A673 (cell line): ENCODE measurements around the gene HLA-F. TPM values are rescaled to one million over a fixed set of nuclear protein-coding genes. Genes with fewer than 3 reads are reported as not detected.
A peak's percentile ranks its signal among the peaks of the same experiment; 100 is the strongest.

ENCODE experiments used
- Bru-seq: library from RNA; stranded (reverse); fragments of 400-500 nt; gene quantifications from one replicate; lab custom pipeline; 2021; lab: Mats Ljungman, UMichigan
- BruChase-seq, 2 experiments: library from RNA; stranded (reverse); fragments of 400-500 nt; gene quantifications; one replicate each; lab custom pipeline; 2021; lab: Mats Ljungman, UMichigan
- BruUV-seq: library from RNA; stranded (reverse); fragments of 400-500 nt; replicated peaks from 2 replicates; lab custom pipeline; 2021; lab: Mats Ljungman, UMichigan
- CTCF ChIA-PET: fragments of 300-600 bp; sonication (Branson Sonifier 250); formaldehyde crosslinking; loops from one replicate; lab custom pipeline; 2022; ENCODE audit warnings: antibody characterized with exemption; lab: Charles Lee
- POLR2A ChIA-PET: fragments of 300-600 bp; sonication (Branson Sonifier 250); formaldehyde crosslinking; loops from one replicate; lab custom pipeline; 2022; ENCODE audit warnings: antibody characterized with exemption; ENCODE audit not compliant: low non-redundant PET; lab: Charles Lee
- DNase-seq: peaks from one replicate; pipeline ENCODE4 v3.0.0-alpha.2; 2015; ENCODE audit warnings: low spot score
- H3K27ac ChIP-seq: fragments of 200-600 bp; sonication (generic); 2 replicates; pipeline ENCODE4 v1.5.1; 2016; ENCODE audit warnings: mixed run types, low read depth, mild to moderate bottlenecking, mixed read lengths, antibody characterized with exemption, low read length; ENCODE audit not compliant: poor library complexity, severe bottlenecking
- H3K27me3 ChIP-seq: fragments of 200-600 bp; sonication (generic); replicated peaks from 2 replicates; pipeline ENCODE4 v1.6.1; 2017; ENCODE audit warnings: mixed run types, low read depth, mild to moderate bottlenecking, mixed read lengths, antibody characterized with exemption, low read length; ENCODE audit not compliant: insufficient read depth, poor library complexity
- H3K36me3 ChIP-seq: fragments of 200-600 bp; sonication (generic); 2 replicates; pipeline ENCODE4 v1.6.1; 2016; ENCODE audit warnings: mixed run types, mild to moderate bottlenecking, mixed read lengths, antibody characterized with exemption, low read length; ENCODE audit not compliant: insufficient read depth, poor library complexity, severe bottlenecking
- H3K4me1 ChIP-seq: fragments of 200-600 bp; sonication (generic); 2 replicates; pipeline ENCODE4 v1.6.1; 2017; ENCODE audit warnings: mixed run types, mild to moderate bottlenecking, mixed read lengths, antibody characterized with exemption, low read length; ENCODE audit not compliant: insufficient read depth, poor library complexity, severe bottlenecking
- H3K4me3 ChIP-seq: fragments of 200-600 bp; sonication (generic); 2 replicates; pipeline ENCODE4 v1.5.1; 2016; ENCODE audit warnings: low read depth, mixed run types, mild to moderate bottlenecking, mixed read lengths, low read length; ENCODE audit not compliant: poor library complexity, severe bottlenecking
- H3K9me3 ChIP-seq: fragments of 200-600 bp; sonication (generic); 2 replicates; pipeline ENCODE4 v1.6.1; 2016; ENCODE audit warnings: mixed run types, low read depth, mild to moderate bottlenecking, mixed read lengths, antibody characterized with exemption, low read length; ENCODE audit not compliant: poor library complexity, severe bottlenecking
- EZH2 ChIP-seq: fragments of 200-600 bp; sonication (generic); IDR thresholded peaks from 2 replicates; pipeline ENCODE4 v1.6.1; 2017; ENCODE audit warnings: borderline replicate concordance, low read depth, mild to moderate bottlenecking, mixed read lengths, antibody characterized with exemption, low read length; ENCODE audit not compliant: poor library complexity, severe bottlenecking
- intact Hi-C: fragments of 100-400 bp; cut with micrococcal nuclease; formaldehyde crosslinking; loops from one replicate; pipeline ENCODE4 v1.10.0; 2022; ENCODE audit not compliant: unreplicated experiment
- long read RNA-seq: library from polyadenylated mRNA; stranded (forward); transcript quantifications from one replicate; pipeline ENCODE4 v2.0.0, GENCODE V29; 2022
- total RNA-seq: library from RNA; stranded (reverse); gene quantifications from 2 replicates; pipeline ENCODE4 v1.2.3, GENCODE V29; 2021
- TF ChIP-seq, protein P1 (sequence below): fragments of 300-800, 200-600 bp; sonication (generic); conservative IDR thresholded peaks from 2 replicates; pipeline ENCODE4 v1.5.1; 2017; ENCODE audit warnings: low read depth, mild to moderate bottlenecking, antibody characterized with exemption, low read length, moderate library complexity, mixed read lengths

HLA-F gene
- total RNA-seq, result 0.68 TPM in 1 of 2 replicates, not detected in the other
- Bru-seq, nascent RNA, result percentile 21 among the genes with signal in this experiment
- not detected for BruChase-seq, experiment 1, labeled RNA remaining after a 2-hour chase
- not detected for BruChase-seq, experiment 2, labeled RNA remaining after a 6-hour chase
- long read RNA-seq, result 0 reads

DNA sequence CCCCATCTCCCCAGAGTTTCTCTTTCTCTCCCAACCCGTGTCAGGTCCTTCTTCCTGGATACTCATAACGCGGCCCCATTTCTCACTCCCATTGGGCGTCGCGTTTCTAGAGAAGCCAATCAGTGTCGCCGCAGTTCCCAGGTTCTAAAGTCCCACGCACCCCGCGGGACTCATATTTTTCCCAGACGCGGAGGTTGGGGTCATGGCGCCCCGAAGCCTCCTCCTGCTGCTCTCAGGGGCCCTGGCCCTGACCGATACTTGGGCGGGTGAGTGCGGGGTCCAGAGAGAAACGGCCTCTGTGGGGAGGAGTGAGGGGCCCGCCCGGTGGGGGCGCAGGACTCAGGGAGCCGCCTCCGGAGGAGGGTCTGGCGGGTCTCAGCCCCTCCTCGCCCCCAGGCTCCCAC is at the start of gene HLA-F:
HLA-F (plus strand) TSS at position 173 of the 404 bp plus-strand sequence; CDS start at position 203, 30 bp downstream.
- DNase-seq, result peak; percentile 83
- no TSS peak for BruUV-seq
- Histone ChIP-seq H3K4me1 (peaks cover 5% of the 10 kb centered on the region), H3K9me3 (no peaks in the 10 kb centered on the region), H3K27me3 (peaks cover 17% of the 10 kb centered on the region), H3K27ac (no peak within 1 kb of the TSS), H3K36me3 (no peaks in the 10 kb centered on the region), H3K4me3 (peak within 1 kb of the TSS; percentile 58)
- POLR2A ChIA-PET, result no interaction called here
- CTCF ChIA-PET, result no interaction called here
- intact Hi-C loops, result no loop called here
- no peak for TF ChIP-seq EZH2
- TF ChIP-seq, protein P1, sequence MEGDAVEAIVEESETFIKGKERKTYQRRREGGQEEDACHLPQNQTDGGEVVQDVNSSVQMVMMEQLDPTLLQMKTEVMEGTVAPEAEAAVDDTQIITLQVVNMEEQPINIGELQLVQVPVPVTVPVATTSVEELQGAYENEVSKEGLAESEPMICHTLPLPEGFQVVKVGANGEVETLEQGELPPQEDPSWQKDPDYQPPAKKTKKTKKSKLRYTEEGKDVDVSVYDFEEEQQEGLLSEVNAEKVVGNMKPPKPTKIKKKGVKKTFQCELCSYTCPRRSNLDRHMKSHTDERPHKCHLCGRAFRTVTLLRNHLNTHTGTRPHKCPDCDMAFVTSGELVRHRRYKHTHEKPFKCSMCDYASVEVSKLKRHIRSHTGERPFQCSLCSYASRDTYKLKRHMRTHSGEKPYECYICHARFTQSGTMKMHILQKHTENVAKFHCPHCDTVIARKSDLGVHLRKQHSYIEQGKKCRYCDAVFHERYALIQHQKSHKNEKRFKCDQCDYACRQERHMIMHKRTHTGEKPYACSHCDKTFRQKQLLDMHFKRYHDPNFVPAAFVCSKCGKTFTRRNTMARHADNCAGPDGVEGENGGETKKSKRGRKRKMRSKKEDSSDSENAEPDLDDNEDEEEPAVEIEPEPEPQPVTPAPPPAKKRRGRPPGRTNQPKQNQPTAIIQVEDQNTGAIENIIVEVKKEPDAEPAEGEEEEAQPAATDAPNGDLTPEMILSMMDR, result no peak

DNA sequence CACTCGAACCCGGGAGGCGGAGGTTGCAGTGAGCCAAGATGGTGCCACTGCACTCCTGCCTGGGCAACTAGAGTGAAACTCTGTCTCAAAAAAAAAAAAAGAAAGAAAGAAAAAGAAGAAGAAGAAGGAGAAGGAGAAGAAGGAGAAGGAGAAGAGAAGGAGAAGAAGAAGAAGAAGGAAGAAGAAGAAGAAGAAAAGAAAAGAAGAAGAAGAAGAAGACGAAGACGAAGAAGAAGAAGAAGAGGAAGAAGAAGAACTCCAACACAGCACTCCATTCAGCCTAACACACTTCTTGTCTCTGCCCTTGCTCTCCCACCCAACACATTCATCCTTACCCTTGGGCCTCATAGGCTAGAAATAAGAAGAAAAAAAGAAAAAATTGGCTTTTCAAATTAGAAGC is 49.2 kb upstream of the HLA-F start:
- POLR2A ChIA-PET, result no interaction called here
- intact Hi-C loops, result no loop called here

DNA sequence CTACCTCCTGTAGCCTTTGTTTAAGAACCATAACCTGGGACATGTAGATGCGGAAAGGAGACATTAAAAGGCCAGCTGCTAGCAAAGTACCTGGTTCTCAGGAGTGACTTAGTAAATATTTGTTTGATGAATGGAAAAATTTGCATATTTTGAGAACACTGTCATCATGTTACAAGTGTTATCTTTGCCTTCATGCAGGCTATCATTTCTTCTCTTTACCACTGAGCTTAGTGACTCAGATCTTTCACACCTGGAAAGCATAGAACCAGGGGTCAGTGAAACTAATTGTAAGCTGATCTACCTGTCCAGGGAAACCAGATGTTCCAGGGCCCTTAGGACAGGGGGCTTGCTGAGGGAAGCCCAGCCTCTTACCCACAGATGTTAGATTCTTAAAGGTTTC is 47.7 kb upstream of the HLA-F start:
- BruUV-seq, result no TSS peak
- no peak overlapping the region for H3K4me3 ChIP-seq
- H3K27me3 ChIP-seq, result no peaks in the 10 kb centered on the region
- ChIA-PET POLR2A (no interaction called here), CTCF (no interaction called here)
- TF ChIP-seq EZH2, result no peak
- TF ChIP-seq, protein P1, result no peak
- intact Hi-C loops, result no loop called here
- H3K36me3 ChIP-seq, result no peaks in the 10 kb centered on the region
- DNase-seq, result no peak
- H3K27ac ChIP-seq, result no peak overlapping the region
- no peaks in the 10 kb centered on the region for H3K9me3 ChIP-seq
- no peaks in the 10 kb centered on the region for H3K4me1 ChIP-seq

More for the DNA sequence above, 49.2 kb upstream of the HLA-F start:
- Histone ChIP-seq H3K27ac (no peak overlapping the region), H3K9me3 (no peaks in the 10 kb centered on the region), H3K36me3 (no peaks in the 10 kb centered on the region), H3K4me1 (no peaks in the 10 kb centered on the region), H3K27me3 (no peaks in the 10 kb centered on the region), H3K4me3 (no peak overlapping the region)
- TF ChIP-seq, protein P1, result no peak
- no peak for TF ChIP-seq EZH2
- CTCF ChIA-PET, result no interaction called here
- DNase-seq, result no peak
- BruUV-seq, result no TSS peak
